SKM-1 treated with dmso at 0.1 percent for 144 hours (cell line): ENCODE results near the gene NRG2.

Experiments
- DNase-seq: peaks from one replicate; lab custom pipeline; 2025; ENCODE audit not compliant: unreplicated experiment; lab: John Stamatoyannopoulos, UW

The NRG2 gene

GRCh38 chr5:139885172-139885856, 157.8 kb downstream of the NRG2 start:
- no peak for DNase-seq

GRCh38 chr5:139884734-139885133, 158.4 kb downstream of the NRG2 start:
- DNase-seq = no peak

GRCh38 chr5:139884144-139884543, 159.0 kb downstream of the NRG2 start:
- DNase-seq = no peak

- DNase-seq = no peak
Measured at GRCh38 chr5:139882961-139883539, 160.0 kb downstream of the NRG2 start.

GRCh38 chr5:139882316-139882715, 160.8 kb downstream of the NRG2 start:
- DNase-seq = no peak

- no peak for DNase-seq
Measured at GRCh38 chr5:139881143-139881733, 161.9 kb downstream of the NRG2 start.

- DNase-seq = no peak
Measured at GRCh38 chr5:139880416-139881142, 162.5 kb downstream of the NRG2 start.

- DNase-seq = no peak
Measured at GRCh38 chr5:139878093-139878492, 165.0 kb downstream of the NRG2 start.

GRCh38 chr5:139877129-139877597, 165.9 kb downstream of the NRG2 start:
- no peak for DNase-seq

- no peak for DNase-seq
Measured at GRCh38 chr5:139875957-139876356, 167.1 kb downstream of the NRG2 start.

GRCh38 chr5:139872851-139873794, 170.0 kb downstream of the NRG2 start:
- no peak for DNase-seq

GRCh38 chr5:139872052-139872766, 170.9 kb downstream of the NRG2 start:
- DNase-seq = no peak

GRCh38 chr5:139871614-139872013, 171.5 kb downstream of the NRG2 start:
- DNase-seq = no peak

GRCh38 chr5:139870677-139871076, 172.4 kb downstream of the NRG2 start:
- DNase-seq = no peak

GRCh38 chr5:139869042-139869790, 173.9 kb downstream of the NRG2 start:
- DNase-seq = no peak

GRCh38 chr5:139867581-139867980, 175.5 kb downstream of the NRG2 start:
- DNase-seq = no peak

- no peak for DNase-seq
Measured at GRCh38 chr5:139867109-139867508, 176.0 kb downstream of the NRG2 start.

- no peak for DNase-seq
Measured at GRCh38 chr5:139864716-139865483, 178.2 kb downstream of the NRG2 start.
